Erythroblast (primary cell): ENCODE measurements around the gene CSNK2A1.
"Not testable (repeated sequence)": the region's sequence is repeated elsewhere in the genome, so short reads cannot be mapped to it uniquely, and the experiment has no call there.

Experiments used
- DNase-seq, 2 experiments: peaks; one replicate each; lab custom pipeline; 2025; lab: John Stamatoyannopoulos, UW
- GATA1 ChIP-seq: IDR thresholded peaks from 2 replicates; pipeline ENCODE4 v1.6.1; 2011; ENCODE audit warnings: low read depth, mild to moderate bottlenecking, control low read depth, low read length, moderate library complexity
- POLR2A ChIP-seq: IDR thresholded peaks from 2 replicates; pipeline ENCODE4 v1.6.1; 2011; ENCODE audit warnings: mild to moderate bottlenecking, low read length

Gene CSNK2A1

GRCh38 chr20:478010-478948, 65.3 kb downstream of the CSNK2A1 start:
- peak in 1 of 2 experiments; percentile 18 for DNase-seq
- TF ChIP-seq POLR2A (no peak), GATA1 (no peak)

GRCh38 chr20:476561-477249, 66.9 kb downstream of the CSNK2A1 start:
- DNase-seq = not testable (repeated sequence)

GRCh38 chr20:475463-476357, 67.9 kb downstream of the CSNK2A1 start:
- DNase-seq = no peak

GRCh38 chr20:474581-474980, 69.0 kb downstream of the CSNK2A1 start:
- no peak for TF ChIP-seq POLR2A
- TF ChIP-seq GATA1 = no peak
- no peak for DNase-seq

More at GRCh38 chr20:475463-476357, 67.9 kb downstream of the CSNK2A1 start:
- no peak for TF ChIP-seq GATA1
- TF ChIP-seq POLR2A = no peak

GRCh38 chr20:472889-473292, 70.7 kb downstream of the CSNK2A1 start:
- TF ChIP-seq GATA1 (no peak), POLR2A (no peak)
- no peak for DNase-seq

- TF ChIP-seq POLR2A (no peak), GATA1 (no peak)
- DNase-seq = no peak
Measured at GRCh38 chr20:472137-472846, 71.3 kb downstream of the CSNK2A1 start.

GRCh38 chr20:469746-470490, 73.7 kb downstream of the CSNK2A1 start:
- no peak for TF ChIP-seq GATA1
- TF ChIP-seq POLR2A = no peak

GRCh38 chr20:467755-468154, 75.8 kb downstream of the CSNK2A1 start:
- TF ChIP-seq POLR2A (no peak), GATA1 (no peak)

More at GRCh38 chr20:469746-470490, 73.7 kb downstream of the CSNK2A1 start:
- DNase-seq = no peak

GRCh38 chr20:462199-462991, 81.2 kb downstream of the CSNK2A1 start, which contains the start of gene TBC1D20:
TSS of gene TBC1D20 (minus strand) at chr20:462533. CDS start at chr20:462405, 128 bp downstream.
- DNase-seq = peak; percentile 91 to 95
- TF ChIP-seq POLR2A = peak; percentile 89
- TF ChIP-seq GATA1 = no peak

More at GRCh38 chr20:467755-468154, 75.8 kb downstream of the CSNK2A1 start:
- no peak for DNase-seq

GRCh38 chr20:461254-462198, 82.1 kb downstream of the CSNK2A1 start:
- TF ChIP-seq POLR2A = no peak
- TF ChIP-seq GATA1 = no peak
- peak; percentile 80 to 85 for DNase-seq

- TF ChIP-seq GATA1 = no peak
- no peak for TF ChIP-seq POLR2A
Measured at GRCh38 chr20:460707-461106, 82.9 kb downstream of the CSNK2A1 start.

More at GRCh38 chr20:460707-461106, 82.9 kb downstream of the CSNK2A1 start:
- DNase-seq = peak; percentile 65 to 75
